T-helper 1 cell treated with Interleukin-12 subunit alpha and Interleukin-12 subunit beta and Interleukin-4 antibody, amounts not matched to agents 30 ng/mL and 1 ng/mL, for 36 hours (primary cell): ENCODE data around the gene ZNF254. TPM values are rescaled to one million over a fixed set of nuclear protein-coding genes. Genes with fewer than 3 reads are reported as not detected.
"Not testable (repeated sequence)": the region's sequence is repeated elsewhere in the genome, so short reads cannot be mapped to it uniquely, and the experiment has no call there.

ENCODE experiments used
- intact Hi-C: fragments of 100-400 bp; cut with micrococcal nuclease; formaldehyde crosslinking; loops from one replicate; pipeline ENCODE4 v1.15.1; 2024
- total RNA-seq: library from RNA; stranded (reverse); gene quantifications from 2 replicates; pipeline ENCODE4 v1.2.3, GENCODE V29; 2022

Gene ZNF254
- total RNA-seq, 1 donor from 2014 or later, result 8.8 TPM

GRCh38 chr19:24071078-24071477 is 15.9 kb upstream of the ZNF254 start:
- intact Hi-C loops, result no loop called here

GRCh38 chr19:24072720-24073119 is 14.3 kb upstream of the ZNF254 start:
- intact Hi-C loops, result no loop called here

- intact Hi-C loops, result no loop called here
Measured at GRCh38 chr19:24073807-24074206, 13.2 kb upstream of the ZNF254 start.

GRCh38 chr19:24074720-24075454 is 12.1 kb upstream of the ZNF254 start:
- intact Hi-C loops, result no loop called here

GRCh38 chr19:24075530-24075929 is 11.5 kb upstream of the ZNF254 start:
- intact Hi-C loops, result not testable (repeated sequence)

- intact Hi-C loops, result no loop called here
Measured at GRCh38 chr19:24078680-24079079, 8.3 kb upstream of the ZNF254 start.

GRCh38 chr19:24081056-24081455 is 5.9 kb upstream of the ZNF254 start:
- intact Hi-C loops, result no loop called here

- intact Hi-C loops, result no loop called here
Measured at GRCh38 chr19:24098359-24098758, 11.4 kb downstream of the ZNF254 start.

- intact Hi-C loops, result no loop called here
Measured at GRCh38 chr19:24099829-24100228, 12.8 kb downstream of the ZNF254 start.

- intact Hi-C loops, result not testable (repeated sequence)
Measured at GRCh38 chr19:24100597-24100996, 13.6 kb downstream of the ZNF254 start.

- intact Hi-C loops, result no loop called here
Measured at GRCh38 chr19:24101459-24102115, 14.6 kb downstream of the ZNF254 start.

- intact Hi-C loops, result no loop called here
Measured at GRCh38 chr19:24127601-24128000, 40.6 kb downstream of the ZNF254 start.

- intact Hi-C loops, result no loop called here
Measured at GRCh38 chr19:24140099-24140498, 53.1 kb downstream of the ZNF254 start.

- intact Hi-C loops, result no loop called here
Measured at GRCh38 chr19:24140591-24140990, 53.6 kb downstream of the ZNF254 start.

GRCh38 chr19:24141612-24142011 is 54.6 kb downstream of the ZNF254 start:
- intact Hi-C loops, result no loop called here

- intact Hi-C loops, result no loop called here
Measured at GRCh38 chr19:24142771-24143170, 55.8 kb downstream of the ZNF254 start.

GRCh38 chr19:24159707-24160106 is 72.7 kb downstream of the ZNF254 start:
- intact Hi-C loops, result no loop called here

GRCh38 chr19:24166055-24166454 is 79.1 kb downstream of the ZNF254 start:
- intact Hi-C loops, result no loop called here

GRCh38 chr19:24173882-24174281 is 86.9 kb downstream of the ZNF254 start:
- intact Hi-C loops, result no loop called here

GRCh38 chr19:24177686-24178085 is 90.7 kb downstream of the ZNF254 start:
- intact Hi-C loops, result no loop called here

- intact Hi-C loops, result no loop called here
Measured at GRCh38 chr19:24178207-24178606, 91.2 kb downstream of the ZNF254 start.
